A549 treated with dexamethasone at 1 μM for 4 hours (cell line): ENCODE results near the gene F5. TPM values are rescaled to one million over a fixed set of nuclear protein-coding genes. Genes with fewer than 3 reads are reported as not detected.

Source experiments
- total RNA-seq: library from RNA; stranded (reverse); fragments of 200-300 nt; extraction: Qiagen RNA extraction; gene quantifications from 5 replicates; pipeline ENCODE4 v1.2.3, GENCODE V29; 2022

Gene F5
- 0.09 to 0.36 TPM (median 0.12 TPM) in 5 replicates for total RNA-seq

DNA sequence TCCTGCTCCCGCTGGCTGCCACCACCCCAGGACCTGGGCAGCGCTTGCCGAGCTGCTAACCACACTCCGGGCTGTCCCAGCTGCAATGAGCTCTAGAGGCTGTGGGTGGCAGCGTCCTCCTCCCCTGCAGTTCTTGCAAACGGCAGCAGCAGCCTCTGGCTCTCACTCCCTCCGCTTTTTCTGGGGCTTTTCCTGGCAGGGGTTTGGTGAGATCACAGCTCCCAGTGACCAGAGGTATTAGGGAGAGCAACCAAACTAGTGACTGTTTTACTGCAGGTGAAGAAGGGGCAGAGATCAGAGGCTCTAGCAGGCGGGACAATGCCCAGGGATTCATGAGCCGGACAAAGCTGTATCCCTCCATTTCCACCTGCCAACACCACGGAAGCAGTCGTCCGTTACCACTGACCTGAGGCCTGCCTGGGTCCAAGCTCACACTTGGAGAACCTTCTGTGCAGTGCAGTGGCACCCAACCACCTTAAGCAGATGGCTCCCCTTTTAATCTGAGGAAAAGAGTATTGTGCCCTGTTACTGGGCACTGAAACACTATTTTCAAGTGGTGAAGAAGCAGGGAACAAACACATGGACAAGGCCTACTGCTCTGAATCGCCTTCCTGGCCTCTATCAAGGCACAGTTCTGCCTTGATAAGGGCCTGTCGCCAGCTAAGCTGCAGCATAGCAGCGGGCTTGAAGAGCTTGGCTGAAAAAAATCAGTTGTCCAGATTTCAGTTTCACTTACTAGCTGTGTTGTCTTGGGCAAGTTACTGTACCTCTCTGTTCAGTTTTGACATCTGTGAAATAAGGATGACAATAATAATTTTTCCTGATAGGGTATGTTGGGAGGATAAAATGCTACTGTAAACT is at the start of gene F5:
TSS of gene F5 (minus strand) at position 87 of the 861 bp plus-strand sequence. CDS start 95 bp downstream, outside the sequence.

GRCh38 chr1:169630006-169630405 is 43.7 kb upstream of the F5 start, which contains the start of gene SELP:
Gene SELP, minus strand, starts transcription at chr1:169630124. Its CDS starts 50 bp downstream, at chr1:169630074.

GRCh38 chr1:169485431-169486280 is 100.6 kb downstream of the F5 start, which contains the start of gene SLC19A2:
Gene SLC19A2, minus strand, starts transcription at chr1:169485944. Its CDS starts 178 bp downstream, at chr1:169485766.

Other genes with a start within 250 kb of the F5 start
- 19.5 to 35.3 TPM (median 22.6 TPM) in 5 replicates for gene NME7, start 218.7 kb downstream of the F5 start, total RNA-seq
- 13.4 to 18.6 TPM (median 14.8 TPM) in 5 replicates for gene BLZF1, start 218.3 kb downstream of the F5 start, total RNA-seq
- 0.07 to 0.29 TPM (median 0.21 TPM) in 5 replicates for gene CCDC181, start 159.0 kb downstream of the F5 start, total RNA-seq
- gene SLC19A2, start 100.5 kb downstream of the F5 start, total RNA-seq, result 30.7 to 38.7 TPM (median 31.8 TPM) in 5 replicates
- not detected in 5 replicates for gene SELP, start 43.6 kb upstream of the F5 start, total RNA-seq
- 0.08 to 0.26 TPM (median 0.20 TPM) in 5 replicates for gene SELL, start 125.1 kb upstream of the F5 start, total RNA-seq
- 0.02 to 0.07 TPM in 2 of 5 replicates, not detected in the others for gene SELE, start 147.6 kb upstream of the F5 start, total RNA-seq
- gene METTL18, start 208.4 kb upstream of the F5 start, total RNA-seq, result 4.6 to 6.5 TPM (median 5.1 TPM) in 5 replicates